Mucosa of stomach (tissue), 1 donor: ENCODE data around the gene NPAS2.

Experiments
- H3K27me3 ChIP-seq: one replicate; pipeline ENCODE4 v1.7.0; 2013; ENCODE audit warnings: mild to moderate bottlenecking, low read length; ENCODE audit not compliant: control insufficient read depth, insufficient read depth
- H3K36me3 ChIP-seq: one replicate; pipeline ENCODE4 v1.7.0; 2013; ENCODE audit warnings: low read length; ENCODE audit not compliant: control insufficient read depth, insufficient read depth
- H3K4me1 ChIP-seq: one replicate; pipeline ENCODE4 v1.7.0; 2013; ENCODE audit warnings: mild to moderate bottlenecking, low read length; ENCODE audit not compliant: control insufficient read depth, insufficient read depth
- H3K4me3 ChIP-seq: one replicate; pipeline ENCODE4 v1.7.0; 2013; ENCODE audit warnings: low read length
- H3K9ac ChIP-seq: one replicate; pipeline ENCODE4 v1.7.0; 2013; ENCODE audit warnings: mild to moderate bottlenecking, low read length, moderate library complexity
- H3K9me3 ChIP-seq: one replicate; pipeline ENCODE4 v1.7.0; 2013; ENCODE audit warnings: mild to moderate bottlenecking, low read length, moderate library complexity; ENCODE audit not compliant: control insufficient read depth
- donor health status: Pancreatic carcinoma.

The NPAS2 gene

GRCh38 chr2:101040761-101041160 lies 220.8 kb downstream of the NPAS2 start:
- Histone ChIP-seq H3K4me3 (no peak overlapping the region), H3K9ac (no peak overlapping the region), H3K4me1 (no peaks in the 10 kb centered on the region), H3K27me3 (no peaks in the 10 kb centered on the region), H3K36me3 (no peaks in the 10 kb centered on the region), H3K9me3 (no peaks in the 10 kb centered on the region)

GRCh38 chr2:101041413-101041812 lies 221.5 kb downstream of the NPAS2 start:
- no peak overlapping the region for H3K9ac ChIP-seq
- no peaks in the 10 kb centered on the region for H3K4me1 ChIP-seq
- H3K9me3 ChIP-seq: no peaks in the 10 kb centered on the region
- H3K36me3 ChIP-seq: no peaks in the 10 kb centered on the region
- no peak overlapping the region for H3K4me3 ChIP-seq
- H3K27me3 ChIP-seq: no peaks in the 10 kb centered on the region

GRCh38 chr2:101045330-101045729 lies 225.4 kb downstream of the NPAS2 start:
- H3K4me3 ChIP-seq: no peak overlapping the region
- no peaks in the 10 kb centered on the region for H3K9me3 ChIP-seq
- peaks cover 12% of the 10 kb centered on the region for H3K4me1 ChIP-seq
- no peaks in the 10 kb centered on the region for H3K36me3 ChIP-seq
- H3K27me3 ChIP-seq: no peaks in the 10 kb centered on the region
- H3K9ac ChIP-seq: no peak overlapping the region
